ENCODE results near the gene KDM2B.
"Not testable (repeated sequence)": the region's sequence is repeated elsewhere in the genome, so short reads cannot be mapped to it uniquely, and the experiment has no call there.

Gene KDM2B

DNA sequence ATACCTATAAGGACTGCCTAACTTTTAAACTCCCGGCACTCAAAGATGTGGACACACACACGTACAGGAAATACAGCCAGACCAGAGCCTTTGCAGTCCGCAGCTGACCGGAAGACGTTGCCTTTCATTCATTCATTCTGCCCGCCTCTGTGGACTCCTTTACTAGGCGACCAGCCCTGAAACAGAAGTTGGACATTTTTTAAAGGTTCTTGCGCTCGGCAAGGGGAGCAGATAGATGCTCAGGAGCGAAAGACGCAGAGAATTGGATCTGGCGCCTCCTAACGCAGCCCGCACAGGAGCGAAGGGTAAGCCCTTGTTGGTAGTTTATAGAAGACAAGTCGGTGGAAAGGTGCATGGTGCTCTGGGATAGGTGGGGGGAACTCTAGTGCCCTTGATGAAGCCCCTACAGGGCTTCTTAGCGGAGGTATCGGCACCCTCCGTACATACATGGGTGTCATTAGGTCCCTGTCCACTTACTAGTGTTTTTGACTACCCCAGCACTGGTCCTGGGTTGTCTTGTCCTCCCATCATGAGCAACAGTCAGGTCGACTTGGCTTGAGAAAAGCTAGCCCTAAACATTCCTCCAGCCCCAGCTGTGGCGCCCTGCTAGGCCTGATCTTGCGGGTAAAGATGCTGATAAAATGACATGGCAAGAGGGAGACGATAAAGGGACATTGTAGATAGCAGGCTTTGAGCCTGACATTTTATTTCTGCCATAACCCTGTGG lies at the start of gene KDM2B:
Gene KDM2B, minus strand, starts transcription at position 65 of the 727 bp plus-strand sequence. CDS start 112 bp downstream, outside the sequence.
- DNase-seq: peak; percentile 24

DNA sequence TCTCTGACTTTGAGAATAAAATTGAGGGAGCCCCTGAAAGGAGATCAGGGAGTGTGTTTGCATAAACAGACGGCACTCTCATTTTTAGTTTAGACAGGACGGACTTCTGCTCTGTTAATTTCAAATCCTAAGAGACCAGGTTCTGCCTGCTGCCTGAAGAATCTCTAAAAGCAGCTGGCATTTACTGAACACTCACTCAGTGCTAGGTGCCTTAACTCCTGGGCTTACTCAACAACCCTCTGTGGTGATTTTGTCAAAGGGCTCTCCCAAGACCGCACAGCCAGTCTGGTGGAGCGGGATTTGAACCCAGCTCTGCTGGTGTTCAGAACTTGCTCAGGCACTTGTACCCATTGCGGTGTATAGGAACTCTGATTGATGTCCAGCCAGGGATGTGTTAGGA lies 47.7 kb upstream of the KDM2B start:
- DNase-seq: no peak

DNA sequence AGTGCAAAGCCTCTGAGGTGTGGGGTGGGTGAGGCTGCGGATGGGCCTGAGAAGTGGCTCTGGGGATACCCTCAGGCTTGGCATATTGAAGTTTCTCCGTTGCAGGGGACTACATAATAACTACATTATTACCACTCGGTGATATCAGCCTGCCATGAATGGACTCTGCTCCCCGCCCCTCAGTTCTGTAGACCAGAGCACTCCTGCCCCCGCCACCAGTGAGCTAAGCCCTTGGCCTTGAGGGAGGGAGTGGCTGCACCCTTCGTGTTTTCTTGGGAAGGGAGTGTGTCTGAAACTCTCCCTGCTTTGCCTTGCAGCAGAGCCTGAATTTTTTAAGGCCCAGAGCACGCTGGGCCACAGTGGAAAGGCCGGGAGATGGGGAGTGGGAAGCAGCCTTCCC lies 47.2 kb upstream of the KDM2B start:
- peak; percentile 19 for DNase-seq

DNA sequence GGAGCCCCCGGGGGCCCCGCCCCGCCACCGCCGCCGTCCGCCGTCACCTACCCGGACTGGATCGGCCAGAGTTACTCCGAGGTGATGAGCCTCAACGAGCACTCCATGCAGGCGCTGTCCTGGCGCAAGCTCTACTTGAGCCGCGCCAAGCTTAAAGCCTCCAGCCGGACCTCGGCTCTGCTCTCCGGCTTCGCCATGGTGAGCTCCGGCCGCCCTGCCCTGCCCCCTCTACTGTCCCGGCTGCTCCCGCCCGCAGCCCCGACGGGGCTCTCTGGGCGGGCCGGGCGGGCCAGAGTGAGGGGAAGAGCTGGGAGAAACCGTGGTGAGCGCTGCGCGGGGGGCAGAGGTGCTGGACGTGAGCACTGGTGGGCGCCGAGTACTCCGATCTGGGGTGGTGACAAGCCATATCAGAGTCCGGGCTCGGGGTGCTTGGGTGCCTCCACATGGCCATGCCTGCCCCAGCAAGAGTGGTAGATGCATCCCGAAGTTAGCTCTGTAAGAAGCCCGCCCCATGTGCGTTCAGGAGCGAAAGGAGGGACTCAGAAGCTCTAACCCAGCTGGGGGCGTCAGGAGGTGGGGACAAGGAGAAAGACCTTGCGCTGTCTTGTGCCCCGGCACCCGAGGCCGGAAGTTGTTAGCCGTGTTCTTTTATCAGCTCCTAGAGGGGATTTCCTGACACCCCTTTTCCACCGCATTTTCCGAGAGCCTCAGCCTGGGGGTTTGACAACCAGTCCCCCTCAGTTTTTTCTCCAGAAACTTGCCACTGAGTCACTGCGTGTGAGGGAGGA lies 46.2 kb upstream of the KDM2B start:
- DNase-seq: peak; percentile 75

DNA sequence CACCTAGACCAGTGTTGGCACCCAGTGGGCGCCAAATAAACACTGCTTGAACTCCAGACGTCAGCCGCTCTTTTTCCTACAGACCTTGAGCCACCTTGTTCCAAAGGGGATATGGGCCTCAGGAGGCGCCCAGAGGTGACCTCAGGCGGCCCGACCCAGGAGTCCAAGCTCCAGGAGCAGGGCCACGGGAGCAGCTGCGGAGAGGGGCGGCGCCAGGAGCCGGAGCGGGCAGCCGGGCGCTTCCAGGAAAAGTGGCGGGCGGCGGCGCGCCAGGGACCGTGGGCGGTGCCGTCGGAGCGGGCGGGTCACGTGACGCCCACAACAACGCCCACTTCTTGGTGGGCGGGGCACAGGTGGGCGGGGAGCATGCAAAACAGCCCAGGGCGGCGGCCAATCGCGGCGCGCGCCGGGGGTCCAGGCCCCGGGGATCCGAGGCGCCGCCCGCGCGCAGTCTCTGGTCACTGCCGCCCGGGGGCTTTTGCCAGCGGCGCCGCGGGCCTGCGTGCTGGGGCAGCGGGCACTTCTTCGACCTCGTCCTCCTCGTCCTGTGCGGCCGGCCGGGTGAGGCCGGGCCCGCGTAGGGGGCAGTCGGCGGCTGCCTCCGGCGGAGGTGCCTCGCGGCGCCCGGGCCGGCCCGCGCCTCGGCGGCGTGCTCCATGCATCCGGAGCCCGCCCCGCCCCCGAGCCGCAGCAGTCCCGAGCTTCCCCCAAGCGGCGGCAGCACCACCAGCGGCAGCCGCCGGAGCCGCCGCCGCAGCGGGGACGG lies 45.4 kb upstream of the KDM2B start, which contains the start of gene ORAI1:
Gene ORAI1, plus strand, starts transcription at position 444 of the 766 bp plus-strand sequence.
- peak; percentile 96 for DNase-seq

DNA sequence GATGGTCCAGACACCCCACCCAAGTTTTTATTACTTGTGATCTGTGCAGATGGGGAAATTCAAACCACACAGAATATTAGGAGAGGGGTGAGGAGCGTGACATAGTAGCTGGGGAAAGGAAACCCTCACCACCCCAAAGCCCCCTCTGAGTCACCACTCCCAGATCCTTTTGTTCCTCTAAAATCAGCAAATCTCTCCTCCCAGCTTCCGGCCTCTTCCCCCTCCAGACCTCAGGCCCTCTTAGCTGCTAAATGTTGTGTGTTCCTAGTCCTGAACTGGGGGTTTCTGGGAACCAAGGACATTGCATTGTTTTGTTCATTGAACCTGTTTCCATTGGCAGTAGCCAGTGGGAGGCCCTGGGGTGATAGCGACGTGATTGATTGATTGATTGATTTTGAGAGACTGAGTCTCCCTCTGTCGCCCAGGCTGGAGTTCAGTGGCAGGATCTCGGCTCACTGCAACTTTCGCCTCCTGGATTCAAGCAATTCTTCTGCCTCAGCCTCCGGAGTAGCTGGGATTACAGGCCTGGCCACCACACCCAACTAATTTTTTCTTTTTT lies 39.6 kb upstream of the KDM2B start:
- peak; percentile 17 for DNase-seq

DNA sequence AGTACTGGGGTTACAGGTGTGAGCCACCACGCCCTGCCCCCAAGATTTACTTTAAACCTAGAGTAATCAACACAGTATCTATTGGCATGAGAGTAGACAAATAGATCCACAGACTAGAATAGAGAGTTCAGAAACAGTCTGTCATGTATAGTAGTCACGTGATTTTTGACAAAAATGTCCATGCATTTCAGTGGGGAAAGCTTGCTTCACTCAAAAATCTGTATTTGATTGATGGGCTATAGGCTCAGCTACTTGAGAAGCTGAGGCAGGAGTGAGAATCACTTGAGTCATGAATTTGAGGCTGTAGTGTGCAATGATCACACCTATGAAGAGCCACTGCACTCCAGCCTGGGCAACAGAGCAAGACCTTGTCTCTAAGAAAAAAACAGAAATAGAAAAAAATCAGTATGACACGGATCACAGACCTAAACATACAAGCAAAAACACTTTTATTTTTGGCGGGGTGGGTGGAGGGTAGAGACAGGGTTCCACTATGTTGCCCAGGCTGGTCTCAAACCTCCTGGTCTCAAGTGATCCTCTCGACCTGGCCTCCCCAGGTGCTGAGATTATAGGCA lies 37.9 kb upstream of the KDM2B start:
- peak; percentile 21 for DNase-seq

DNA sequence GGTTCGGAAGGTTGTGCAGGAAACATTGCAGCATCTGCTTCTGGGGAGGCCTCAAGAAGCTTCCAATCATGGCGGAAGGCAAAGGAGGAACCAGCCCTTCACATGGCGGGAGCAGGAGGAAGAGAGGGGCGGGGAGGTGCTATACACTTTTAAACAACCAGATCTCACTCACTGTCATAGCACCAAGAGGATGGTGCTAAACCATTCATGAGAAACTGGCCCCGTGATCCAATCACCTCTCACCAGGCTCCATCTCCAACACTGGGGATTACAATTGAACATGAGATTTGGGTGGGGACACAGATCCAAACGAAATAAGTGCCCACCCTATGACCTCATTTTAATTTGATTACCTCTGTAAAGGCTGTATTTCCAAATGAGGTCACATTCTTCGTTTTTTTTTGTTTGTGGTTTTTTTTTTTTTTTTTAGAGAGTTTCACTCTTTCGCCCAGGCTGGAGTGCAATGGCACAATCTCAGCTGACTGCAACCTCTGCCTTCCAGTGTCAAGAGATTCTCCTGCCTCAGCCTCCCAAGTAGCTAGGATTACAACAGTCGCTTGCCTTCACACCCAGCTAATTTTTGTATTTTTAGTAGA lies 34.1 kb upstream of the KDM2B start:
- DNase-seq: no peak

DNA sequence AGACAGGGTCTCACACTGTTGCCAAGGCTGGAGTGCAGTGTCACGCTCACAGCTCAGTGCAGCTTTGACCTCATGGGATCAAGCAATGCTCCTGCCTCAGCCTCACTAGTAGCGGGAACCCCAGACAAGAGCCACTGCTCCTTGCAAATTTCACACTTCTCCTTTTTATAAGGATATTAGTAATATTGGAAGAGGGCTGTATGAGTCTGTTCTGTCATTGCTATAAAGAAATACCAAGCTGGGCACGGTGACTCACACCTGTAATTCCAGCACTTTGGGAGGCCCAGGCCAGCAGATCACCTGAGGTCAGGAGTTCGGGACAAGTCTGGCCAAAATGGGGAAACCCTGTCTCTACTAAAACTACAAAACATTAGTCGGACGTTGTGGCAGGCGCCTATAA lies 32.6 kb upstream of the KDM2B start:
- no peak for DNase-seq

DNA sequence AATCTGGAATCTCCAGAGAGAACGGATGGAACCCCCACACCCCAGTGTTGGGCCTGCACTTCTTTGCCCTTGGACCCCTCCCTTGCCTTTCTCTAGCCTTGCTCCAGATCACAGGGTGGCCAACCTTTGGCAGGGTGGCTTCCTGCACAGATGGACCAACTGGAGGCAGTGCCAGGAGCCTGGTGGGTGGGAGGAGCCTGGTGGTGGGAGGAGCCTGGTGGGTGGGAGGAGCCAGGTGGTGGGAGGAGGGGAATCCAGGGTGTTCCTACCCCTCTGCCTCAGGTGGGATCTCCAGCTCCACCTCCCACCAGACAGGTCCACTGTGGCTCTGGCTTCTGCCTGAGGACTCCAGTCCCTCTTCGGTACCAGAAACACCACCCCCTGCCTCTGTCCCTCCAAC lies 30.5 kb upstream of the KDM2B start:
- DNase-seq: no peak

DNA sequence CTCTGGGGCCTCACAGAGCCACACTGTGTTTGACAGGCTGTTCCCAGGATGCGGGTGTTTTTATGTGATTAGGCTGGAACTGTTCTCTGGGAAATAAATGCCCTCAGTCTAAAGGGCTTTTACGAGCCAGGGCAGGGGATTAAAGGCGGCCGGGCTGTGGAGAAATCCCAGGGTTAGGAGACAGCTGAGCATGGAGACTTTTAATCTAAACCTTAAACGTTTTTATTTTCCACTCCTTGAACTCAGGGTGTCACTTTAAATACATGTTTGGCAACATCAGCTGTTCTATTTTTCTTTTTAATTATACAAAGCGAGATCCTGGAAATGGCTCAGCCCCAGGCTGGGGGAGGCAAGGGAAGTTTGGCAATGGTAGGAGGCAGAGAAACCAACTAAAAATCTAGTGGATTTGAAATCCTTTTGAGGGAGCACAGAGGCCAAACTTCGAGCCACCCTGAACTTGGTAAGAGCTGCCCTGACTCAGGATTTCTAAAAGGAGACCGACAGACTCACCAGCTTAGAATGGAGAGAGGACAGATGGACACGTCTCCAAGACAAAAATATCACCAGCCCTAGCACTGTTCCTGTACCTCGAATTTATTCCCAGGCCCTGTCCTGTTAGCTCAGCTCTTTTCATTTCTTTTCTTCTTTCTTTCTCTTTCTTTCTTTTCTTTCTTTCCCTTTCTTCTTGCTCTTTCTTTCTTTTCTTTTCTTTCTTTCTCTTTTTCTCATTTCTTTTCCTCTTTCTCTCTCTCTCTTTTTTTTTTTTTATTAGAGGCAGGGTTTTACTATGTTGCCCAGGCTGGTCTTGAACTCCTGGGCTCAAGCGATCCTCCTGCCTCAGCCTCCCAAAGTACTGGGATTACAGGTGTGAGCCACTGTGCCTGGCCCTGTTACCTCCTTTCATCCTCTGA lies 29.7 kb upstream of the KDM2B start:
- DNase-seq: no peak

DNA sequence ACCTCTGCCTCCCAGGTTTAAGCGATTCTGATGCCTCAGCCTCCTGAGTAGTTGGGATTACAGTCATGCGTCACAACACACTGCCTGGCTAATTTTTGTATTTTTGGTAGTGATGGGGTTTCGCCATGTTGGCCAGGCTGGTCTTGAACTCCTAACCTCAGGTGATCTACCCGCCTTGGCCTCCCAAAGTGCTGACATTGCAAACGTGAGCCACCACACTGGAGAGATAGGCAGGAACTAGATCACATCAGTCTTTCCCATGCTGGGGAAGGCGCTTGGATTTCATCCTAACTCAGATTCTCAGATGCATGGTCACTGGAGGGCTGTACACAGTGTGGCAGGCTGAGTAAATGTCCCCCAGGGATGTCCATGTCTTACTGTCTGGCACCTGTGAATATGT lies 27.5 kb upstream of the KDM2B start:
- no peak for DNase-seq

DNA sequence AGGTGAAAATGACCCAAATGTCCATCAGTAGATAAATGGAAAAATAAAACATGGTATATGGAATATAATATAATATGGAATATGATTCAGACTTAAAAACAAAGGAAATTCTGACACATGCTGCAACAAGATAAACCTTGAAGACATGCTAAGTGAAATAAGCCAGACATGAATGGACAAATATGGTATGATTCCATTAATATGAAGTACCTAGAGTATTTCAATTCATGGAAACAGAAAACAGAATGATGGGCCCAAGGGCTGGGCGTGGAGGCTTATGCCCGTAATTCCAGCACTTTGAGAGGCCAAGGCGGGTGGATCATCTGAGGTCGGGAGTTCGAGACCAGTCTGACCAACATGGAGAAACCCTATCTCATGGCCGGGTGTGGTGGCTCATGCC lies 22.8 kb upstream of the KDM2B start:
- DNase-seq: no peak

DNA sequence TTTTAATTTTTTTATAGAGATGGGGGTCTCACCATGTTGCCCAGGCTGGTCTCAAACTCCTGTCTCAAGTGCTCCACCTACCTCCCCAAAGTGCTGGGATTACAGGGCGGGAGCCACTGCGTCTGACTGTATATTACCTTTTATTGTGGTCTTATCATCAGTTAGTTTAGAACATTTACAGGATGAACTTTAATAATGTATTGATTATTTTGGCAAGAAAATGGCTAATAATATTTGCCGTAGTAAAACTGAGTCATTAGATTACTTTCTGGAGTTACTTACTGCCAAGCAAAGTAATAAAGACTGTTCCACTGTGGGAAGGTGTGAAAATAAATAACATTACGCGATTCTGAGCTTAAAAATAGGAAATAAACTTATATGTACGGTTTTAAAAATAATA lies 21.9 kb upstream of the KDM2B start:
- DNase-seq: no peak

DNA sequence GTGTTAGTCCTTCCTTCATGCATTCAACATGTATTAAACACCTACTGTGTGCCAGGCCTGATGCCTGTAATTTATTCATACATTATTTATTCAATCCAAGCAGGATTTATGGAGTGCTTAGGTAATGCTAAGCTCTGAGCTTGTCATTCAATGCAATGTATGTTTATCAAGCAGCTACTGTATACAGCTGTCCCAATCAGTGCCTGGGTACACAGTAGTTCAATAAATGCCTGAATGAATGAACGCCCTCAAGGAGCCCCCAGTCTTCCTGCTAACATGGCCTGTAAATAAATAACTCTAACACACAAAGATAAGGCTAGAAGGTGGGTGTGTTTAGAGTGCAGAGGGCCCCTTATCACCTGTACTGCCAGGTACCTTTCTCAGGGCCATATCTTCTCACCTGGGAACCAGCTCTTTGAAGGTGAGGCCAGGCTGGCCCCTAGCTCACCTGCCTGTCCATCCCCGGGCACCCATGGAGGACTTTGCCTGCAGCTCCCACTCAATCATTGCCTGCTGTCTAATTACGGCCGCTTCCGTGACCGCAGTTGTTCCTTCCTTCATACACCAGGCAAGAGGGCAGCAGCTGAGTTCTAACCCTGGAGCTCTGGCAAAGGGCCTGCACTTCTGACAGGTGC lies 20.0 kb upstream of the KDM2B start:
- no peak for DNase-seq

DNA sequence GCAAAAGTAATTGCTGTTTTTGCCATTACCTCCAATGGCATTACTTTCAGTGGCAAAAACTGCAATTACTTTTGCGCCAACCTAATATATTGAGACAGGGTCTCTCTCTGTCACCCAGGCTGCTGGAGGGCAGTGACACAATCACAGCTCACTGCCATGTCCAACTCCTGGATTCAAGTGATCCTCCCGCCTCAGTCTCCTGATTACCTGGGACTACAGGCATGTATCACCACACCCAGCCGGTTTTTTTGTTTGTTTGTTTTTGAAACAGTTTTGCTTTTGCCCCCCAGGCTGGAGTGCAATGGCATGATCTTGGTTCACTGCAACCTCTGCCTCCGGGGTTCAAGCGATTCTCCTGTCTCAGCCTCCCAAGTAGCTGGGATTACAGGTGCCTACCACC lies 15.7 kb upstream of the KDM2B start:
- no peak for DNase-seq

DNA sequence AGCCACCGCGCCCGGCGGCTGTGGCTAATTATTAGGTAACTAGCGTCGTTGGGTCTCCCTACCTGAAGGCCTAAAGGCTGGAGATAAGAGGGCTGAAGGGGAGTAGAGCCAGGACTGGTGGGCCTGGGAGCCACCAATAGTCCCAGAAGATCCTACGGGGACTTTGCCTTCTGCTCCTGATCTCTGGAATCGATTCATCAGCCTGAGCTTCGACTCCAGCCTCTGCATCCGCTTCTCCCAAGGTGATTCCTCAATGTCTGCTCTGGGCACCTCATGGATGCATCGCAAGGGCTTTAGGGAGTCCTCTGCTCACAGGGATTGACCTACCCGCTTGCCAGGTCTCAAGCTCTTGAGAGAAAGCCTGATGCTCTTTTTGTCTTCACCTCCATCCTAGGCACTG lies 14.7 kb upstream of the KDM2B start:
- DNase-seq: no peak

DNA sequence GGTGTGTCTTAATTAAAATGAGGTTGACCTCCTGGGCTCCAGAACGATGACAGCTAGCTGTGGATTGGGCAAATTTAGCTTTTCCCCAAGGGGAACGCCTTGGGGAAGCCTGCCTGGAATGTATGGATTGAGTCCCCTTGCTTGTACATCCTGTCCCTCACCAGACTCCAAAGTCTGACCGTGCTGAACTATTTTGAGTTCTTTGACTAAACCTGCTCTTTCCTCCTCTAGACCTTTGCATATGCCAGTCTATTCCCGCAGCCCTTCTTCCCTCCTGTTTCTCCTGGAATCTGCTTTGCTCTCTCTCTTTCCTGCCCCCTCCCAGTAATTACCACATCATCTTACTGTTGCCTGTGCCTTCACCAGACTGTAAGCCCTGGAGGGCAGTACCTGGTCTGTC lies 11.5 kb upstream of the KDM2B start:
- DNase-seq: no peak

DNA sequence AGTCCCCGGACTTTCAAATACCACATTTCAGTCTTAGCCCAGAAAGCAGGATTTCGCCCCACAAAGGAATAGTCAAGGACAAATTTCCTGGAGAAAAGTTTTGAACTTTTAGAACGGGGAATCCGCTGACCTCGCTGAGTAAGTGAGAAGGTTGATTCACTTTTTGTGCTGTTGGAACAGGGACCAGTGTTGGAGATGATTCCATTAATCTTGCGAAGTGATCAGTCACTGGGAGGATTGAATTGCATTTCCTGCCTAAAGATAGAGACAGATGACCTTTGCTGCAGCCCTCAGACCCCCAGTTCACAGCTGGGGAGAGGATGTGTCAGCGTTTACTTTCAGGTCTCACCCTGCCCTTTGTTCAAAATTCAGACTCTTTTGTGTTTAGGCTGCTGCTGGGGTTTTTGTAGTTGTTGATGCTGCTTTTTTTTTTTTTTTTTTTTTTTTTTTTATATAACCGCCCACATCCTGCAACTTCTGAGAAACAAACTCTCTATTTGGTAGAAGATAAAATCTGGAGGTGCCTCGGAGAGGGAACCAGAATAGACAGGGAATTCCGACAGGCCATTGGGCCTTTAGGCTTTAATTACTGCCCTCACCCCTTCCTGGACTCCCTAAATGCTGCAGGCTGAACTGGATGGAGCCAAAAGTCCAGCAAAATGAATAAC lies 9.8 kb upstream of the KDM2B start:
- DNase-seq: peak; percentile 75

DNA sequence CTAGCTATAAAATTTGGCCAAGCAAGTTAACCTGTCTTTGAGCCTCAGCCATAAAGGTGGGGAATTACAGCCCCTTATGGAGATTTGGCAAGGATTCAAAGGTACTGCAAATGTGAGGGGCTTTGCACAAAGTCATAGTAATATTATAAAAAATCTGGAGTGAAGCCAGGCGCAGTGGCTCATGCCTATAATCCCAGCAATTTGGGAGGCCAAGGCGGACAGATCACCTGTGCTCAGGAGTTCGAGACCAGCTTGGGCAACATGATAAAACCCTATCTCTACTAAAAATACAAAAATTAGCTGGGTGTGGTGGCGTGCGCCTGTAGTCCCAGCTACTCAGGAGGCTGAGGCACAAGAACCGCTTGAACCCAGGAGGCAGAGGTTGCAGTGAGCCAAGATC lies 4.1 kb upstream of the KDM2B start:
- not testable (repeated sequence) for DNase-seq

All from fibroblast of skin of right biceps (primary cell).